ENCODE measurements around the gene EFCAB10.
A peak's percentile ranks its signal among the peaks of the same experiment; 100 is the strongest.

EFCAB10 gene

DNA sequence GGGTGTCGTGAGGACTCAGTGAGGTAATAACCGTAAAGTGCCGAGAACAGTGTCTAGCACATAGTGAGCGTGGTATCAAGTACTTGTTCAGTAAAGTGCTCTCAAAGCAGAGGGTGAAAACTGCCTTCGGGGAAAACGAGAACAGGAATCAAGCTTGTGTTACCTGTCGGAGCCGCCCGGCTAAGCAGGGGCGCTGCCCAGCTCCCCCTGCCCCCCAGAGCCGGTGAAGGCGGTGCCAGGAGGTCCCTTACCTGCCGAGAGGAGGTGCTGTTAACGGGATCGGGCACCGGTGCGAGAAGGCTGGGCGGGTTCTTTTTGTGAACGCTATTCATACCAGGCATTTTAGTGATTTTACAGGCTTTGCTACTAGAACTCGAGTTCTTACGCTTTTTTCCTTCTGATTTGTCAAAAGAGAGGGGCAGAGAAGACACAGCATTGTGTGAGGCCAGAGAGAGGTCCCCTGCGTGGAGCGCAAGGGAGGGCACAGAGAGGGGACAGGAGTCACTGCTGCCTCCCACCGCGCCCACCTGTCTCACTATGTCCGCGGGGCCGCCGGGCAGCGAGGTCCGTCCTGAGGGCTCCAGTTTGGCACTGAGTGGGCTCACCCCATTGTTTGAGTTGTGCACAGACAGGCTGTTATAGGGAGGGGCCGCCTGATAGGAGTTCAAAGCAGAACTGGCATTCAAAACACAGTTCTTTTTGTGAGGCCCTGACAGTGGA lies 32.5 kb upstream of the EFCAB10 start:
- peaks cover 3% of the 10 kb centered on the region for H3K36me3 ChIP-seq (replicated peaks)
- H3K27me3 ChIP-seq (replicated peaks) = no peaks in the 10 kb centered on the region
- DNase-seq = no peak
- no peak overlapping the region for H3K27ac ChIP-seq
- no peak overlapping the region for H3K4me3 ChIP-seq (ENCODE audit: low read depth, low read length)
- TF ChIP-seq, protein P1, sequence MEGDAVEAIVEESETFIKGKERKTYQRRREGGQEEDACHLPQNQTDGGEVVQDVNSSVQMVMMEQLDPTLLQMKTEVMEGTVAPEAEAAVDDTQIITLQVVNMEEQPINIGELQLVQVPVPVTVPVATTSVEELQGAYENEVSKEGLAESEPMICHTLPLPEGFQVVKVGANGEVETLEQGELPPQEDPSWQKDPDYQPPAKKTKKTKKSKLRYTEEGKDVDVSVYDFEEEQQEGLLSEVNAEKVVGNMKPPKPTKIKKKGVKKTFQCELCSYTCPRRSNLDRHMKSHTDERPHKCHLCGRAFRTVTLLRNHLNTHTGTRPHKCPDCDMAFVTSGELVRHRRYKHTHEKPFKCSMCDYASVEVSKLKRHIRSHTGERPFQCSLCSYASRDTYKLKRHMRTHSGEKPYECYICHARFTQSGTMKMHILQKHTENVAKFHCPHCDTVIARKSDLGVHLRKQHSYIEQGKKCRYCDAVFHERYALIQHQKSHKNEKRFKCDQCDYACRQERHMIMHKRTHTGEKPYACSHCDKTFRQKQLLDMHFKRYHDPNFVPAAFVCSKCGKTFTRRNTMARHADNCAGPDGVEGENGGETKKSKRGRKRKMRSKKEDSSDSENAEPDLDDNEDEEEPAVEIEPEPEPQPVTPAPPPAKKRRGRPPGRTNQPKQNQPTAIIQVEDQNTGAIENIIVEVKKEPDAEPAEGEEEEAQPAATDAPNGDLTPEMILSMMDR (IDR thresholded peaks at IDR 0.05; ENCODE audit: low read depth, low read length, missing control alignments) = no peak
- in situ Hi-C loops (cut with HindIII; ENCODE audit: low pct_ligation_motif_present, low sequenced_read_pairs) = no loop called here

DNA sequence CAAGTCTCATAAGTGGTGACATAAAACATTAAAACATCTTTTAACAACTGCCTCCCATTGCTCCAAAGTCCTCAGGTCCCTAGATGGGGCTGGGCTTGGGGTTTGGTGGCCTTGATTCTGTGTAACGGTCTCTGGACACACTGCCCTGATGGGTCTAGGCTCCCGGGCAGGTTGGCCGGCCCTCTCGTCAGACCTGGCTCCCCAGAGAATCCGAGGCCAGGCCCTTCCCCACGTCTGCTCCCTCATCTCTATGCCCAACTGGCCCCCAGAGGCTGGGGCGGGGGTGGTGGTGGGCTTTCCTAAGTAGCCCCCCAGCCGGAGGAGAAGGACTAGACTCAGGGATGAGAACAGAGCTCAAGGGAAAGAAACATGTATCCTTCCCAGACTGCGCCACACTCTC lies 31.5 kb upstream of the EFCAB10 start:
- DNase-seq = no peak
- TF ChIP-seq, protein P1 (IDR thresholded peaks at IDR 0.05; ENCODE audit: low read depth, low read length, missing control alignments) = no peak
- Histone ChIP-seq H3K27me3 (replicated peaks) (no peaks in the 10 kb centered on the region), H3K36me3 (replicated peaks) (peaks cover 3% of the 10 kb centered on the region), H3K27ac (no peak overlapping the region), H3K4me3 (ENCODE audit: low read depth, low read length) (no peak overlapping the region)
- in situ Hi-C loops (cut with HindIII; ENCODE audit: low pct_ligation_motif_present, low sequenced_read_pairs) = no loop called here

DNA sequence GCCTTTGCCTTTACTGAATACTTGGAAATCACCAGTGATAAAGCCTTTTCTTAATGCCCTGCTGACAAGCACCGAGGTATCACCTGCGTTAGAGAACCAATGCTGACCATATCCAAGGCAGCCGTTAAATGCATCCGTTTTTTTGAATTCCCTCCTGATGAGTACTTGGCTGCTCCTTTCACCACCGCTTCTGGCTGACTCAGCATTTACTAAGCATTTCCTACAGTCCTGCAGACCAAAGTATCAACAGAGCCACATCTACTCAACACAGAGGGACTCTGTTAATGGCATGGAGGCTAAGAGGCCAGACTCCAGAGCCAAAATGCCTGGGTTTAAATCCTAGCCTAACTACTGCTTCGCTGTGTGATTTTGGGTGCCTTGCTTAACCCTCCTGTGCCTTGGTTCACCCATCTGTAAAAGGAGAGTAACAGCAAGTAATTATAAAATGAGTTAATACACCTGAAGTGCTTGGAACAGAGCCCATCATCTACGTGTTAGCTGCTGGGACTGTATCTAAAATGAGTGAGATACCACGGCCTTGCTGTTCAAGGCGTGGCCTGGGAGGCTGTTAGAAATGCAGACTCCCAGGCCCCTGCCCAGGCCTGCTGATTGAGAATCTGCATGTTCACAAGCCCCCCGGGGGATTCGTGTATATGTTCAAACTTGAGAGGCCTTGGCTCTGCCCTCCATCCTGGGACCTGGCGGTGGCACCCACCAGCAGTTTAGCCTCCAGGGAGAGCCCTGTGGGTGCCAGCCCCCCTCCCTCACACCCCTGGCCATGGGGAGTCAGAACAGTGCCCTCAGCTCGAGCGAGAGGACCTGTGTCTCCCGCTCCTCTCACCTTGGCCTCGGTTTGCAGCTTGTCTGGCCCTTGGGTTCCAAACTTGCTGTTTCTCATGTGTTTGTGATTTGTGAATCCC lies 30.8 kb upstream of the EFCAB10 start:
- in situ Hi-C loops (cut with HindIII; ENCODE audit: low pct_ligation_motif_present, low sequenced_read_pairs) = no loop called here
- peak; percentile 6 for DNase-seq
- Histone ChIP-seq H3K36me3 (replicated peaks) (peaks cover 3% of the 10 kb centered on the region), H3K27ac (no peak overlapping the region), H3K4me3 (ENCODE audit: low read depth, low read length) (no peak overlapping the region), H3K27me3 (replicated peaks) (no peaks in the 10 kb centered on the region)
- TF ChIP-seq, protein P1 (IDR thresholded peaks at IDR 0.05; ENCODE audit: low read depth, low read length, missing control alignments) = no peak

DNA sequence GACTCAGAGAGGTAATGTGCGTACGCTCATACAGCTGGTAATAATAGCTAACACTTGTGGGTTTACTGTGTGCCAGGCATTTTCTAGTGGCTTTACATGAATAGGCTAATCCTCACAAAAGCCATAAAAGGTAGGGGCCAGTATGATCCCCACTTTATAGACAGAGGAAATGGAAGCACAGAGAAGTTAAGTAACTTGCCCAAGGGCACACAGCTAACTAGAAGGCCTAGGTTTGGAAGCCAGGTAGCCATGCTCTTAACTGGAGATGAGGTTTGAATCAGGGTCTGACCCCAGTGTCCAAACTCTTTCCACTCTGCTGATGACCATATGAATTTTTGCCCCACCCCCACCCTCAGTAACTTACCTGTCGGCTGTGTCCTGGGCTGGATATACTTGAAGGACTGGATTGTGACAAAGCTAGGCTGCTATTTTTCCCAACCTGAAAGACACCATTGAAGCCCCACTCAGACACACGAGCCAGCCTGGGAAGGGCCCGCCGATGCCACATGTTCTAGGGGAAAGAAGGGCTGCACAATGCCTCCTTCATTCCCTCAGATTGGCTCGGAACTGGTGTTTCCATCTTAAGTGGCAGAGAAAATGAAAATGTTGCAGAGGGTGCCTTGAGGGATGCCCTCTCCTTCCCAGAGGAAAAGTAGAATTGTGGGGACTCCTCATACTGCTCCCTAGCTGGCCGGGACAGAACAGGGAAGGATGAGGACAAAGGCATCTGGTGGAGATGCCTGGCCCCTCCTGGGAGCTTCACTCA lies 29.1 kb upstream of the EFCAB10 start:
- Histone ChIP-seq H3K4me3 (ENCODE audit: low read depth, low read length) (no peak overlapping the region), H3K36me3 (replicated peaks) (peaks cover 3% of the 10 kb centered on the region), H3K27ac (no peak overlapping the region), H3K27me3 (replicated peaks) (no peaks in the 10 kb centered on the region)
- no peak for DNase-seq
- TF ChIP-seq, protein P1 (IDR thresholded peaks at IDR 0.05; ENCODE audit: low read depth, low read length, missing control alignments) = no peak
- in situ Hi-C loops (cut with HindIII; ENCODE audit: low pct_ligation_motif_present, low sequenced_read_pairs) = no loop called here

DNA sequence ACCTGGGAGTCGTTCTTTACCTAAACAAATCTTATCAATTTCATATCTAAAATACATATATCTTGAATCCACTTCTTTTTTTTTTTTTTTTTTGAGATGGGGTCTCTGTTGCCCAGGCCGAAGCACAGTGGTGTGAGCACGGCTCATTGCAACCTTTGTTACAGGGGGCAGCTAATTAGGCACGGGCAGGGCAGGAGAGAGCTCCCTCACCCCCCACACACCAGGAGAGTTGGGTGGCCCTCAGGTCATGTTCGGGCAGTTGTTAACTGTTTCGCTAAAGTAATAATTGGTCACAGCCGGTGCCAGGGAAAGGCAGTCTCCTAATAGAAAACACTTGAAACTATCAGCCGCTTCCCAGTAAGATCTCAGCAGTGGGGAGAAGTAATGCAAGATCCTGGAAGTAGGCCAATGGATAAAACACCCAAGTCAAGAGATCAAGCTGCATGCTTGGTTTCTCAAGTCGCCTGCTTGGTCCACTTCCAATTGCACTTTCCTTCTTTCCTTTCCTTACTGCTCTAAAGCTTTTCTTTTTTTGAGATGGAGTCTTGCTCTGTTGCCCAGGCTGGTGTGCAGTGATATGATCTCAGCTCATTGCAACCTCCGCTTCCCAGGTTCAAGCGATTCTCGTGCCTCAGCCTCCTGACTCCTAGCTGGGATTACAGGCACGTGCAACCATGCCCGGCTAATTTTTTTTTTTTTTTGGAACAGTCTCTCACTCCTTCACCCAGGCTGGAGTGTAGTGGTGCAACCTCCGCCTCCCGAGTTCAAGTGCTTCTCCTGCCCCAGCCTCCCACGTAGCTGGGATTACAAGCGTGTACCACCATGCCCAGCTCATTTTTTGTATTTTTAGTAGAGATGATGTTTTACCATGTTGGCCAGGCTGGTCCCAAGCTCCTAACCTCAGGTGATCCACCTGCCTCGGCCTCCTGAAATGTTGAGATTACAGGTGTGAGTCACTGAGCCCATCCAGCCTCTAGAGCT lies 21.3 kb upstream of the EFCAB10 start:
- Histone ChIP-seq H3K36me3 (replicated peaks) (no peaks in the 10 kb centered on the region), H3K27me3 (replicated peaks) (no peaks in the 10 kb centered on the region), H3K4me3 (ENCODE audit: low read depth, low read length) (no peak overlapping the region), H3K27ac (no peak overlapping the region)
- TF ChIP-seq, protein P1 (IDR thresholded peaks at IDR 0.05; ENCODE audit: low read depth, low read length, missing control alignments) = no peak
- in situ Hi-C loops (cut with HindIII; ENCODE audit: low pct_ligation_motif_present, low sequenced_read_pairs) = no loop called here
- DNase-seq = no peak

All from brain microvascular endothelial cell (primary cell).